Natural killer cell (primary cell): ENCODE results near the gene NRP1. TPM values are rescaled to one million over a fixed set of nuclear protein-coding genes. Genes with fewer than 3 reads are reported as not detected.

Source experiments
- ATAC-seq, 3 donors: fragments of 150-1000 bp in 2 of 3; fragments of 200-7000 bp in 1 of 3; cut with Tn5 transposase; 1 replicate in 1 of 3; 2 replicates in 2 of 3; pipeline ENCODE4 v1.10.0; 2021; ENCODE audit warnings: mild to moderate bottlenecking in 2 of 3, moderate library complexity in 2 of 3
- DNase-seq, 2 donors: peaks; one replicate each; pipeline versions ENCODE4 v3.0.0 to v3.0.0-alpha.2; 2013 to 2021; ENCODE audit warnings: mixed read lengths in 1 of 2
- H3K27ac ChIP-seq: one replicate; pipeline ENCODE4 v1.5.1; 2013; ENCODE audit warnings: mild to moderate bottlenecking, low read length
- H3K27me3 ChIP-seq: one replicate; pipeline ENCODE4 v1.6.1; 2013; ENCODE audit warnings: low read length; ENCODE audit not compliant: control insufficient read depth, insufficient read depth
- H3K36me3 ChIP-seq: one replicate; pipeline ENCODE4 v1.6.1; 2013; ENCODE audit warnings: low read length; ENCODE audit not compliant: control insufficient read depth, insufficient read depth
- H3K4me1 ChIP-seq: one replicate; pipeline ENCODE4 v1.6.1; 2013; ENCODE audit warnings: low read length; ENCODE audit not compliant: control insufficient read depth, insufficient read depth
- H3K4me3 ChIP-seq: one replicate; pipeline ENCODE4 v1.5.1; 2013; ENCODE audit warnings: low read length
- H3K9me3 ChIP-seq: one replicate; pipeline ENCODE4 v1.6.1; 2013; ENCODE audit warnings: low read length; ENCODE audit not compliant: control insufficient read depth, insufficient read depth
- H3K27ac Mint-ChIP-seq, 2 donors: one replicate each; pipeline ENCODE4 v1.8.0; 2022; ENCODE audit warnings: mild to moderate bottlenecking in 2 of 2, mixed read lengths in 2 of 2, moderate library complexity in 1 of 2
- H3K27me3 Mint-ChIP-seq, 2 donors: one replicate each; pipeline ENCODE4 v1.8.0; 2022; ENCODE audit warnings: low read depth in 2 of 2, mixed read lengths in 2 of 2
- H3K36me3 Mint-ChIP-seq: one replicate; pipeline ENCODE4 v1.8.0; 2022; ENCODE audit warnings: mixed read lengths
- H3K4me1 Mint-ChIP-seq, 2 donors: one replicate each; pipeline ENCODE4 v1.8.0; 2022; ENCODE audit warnings: mixed read lengths in 2 of 2
- H3K4me3 Mint-ChIP-seq: one replicate; pipeline ENCODE4 v1.8.0; 2022; ENCODE audit warnings: mild to moderate bottlenecking, moderate library complexity, mixed read lengths
- H3K9me3 Mint-ChIP-seq, 2 donors: one replicate each; pipeline ENCODE4 v1.8.0; 2022; ENCODE audit warnings: mixed read lengths in 2 of 2
- CTCF ChIP-seq: fragments of 200-600 bp; IDR thresholded peaks from one replicate; pipeline ENCODE4 v1.8.0; 2022; ENCODE audit warnings: antibody characterized with exemption
- WGBS: methylation state at CpG from one replicate; pipeline ENCODE4 v1.1.7; 2013; ENCODE audit warnings: missing lambda C conversion rate; ENCODE audit not compliant: insufficient coverage; 5-methylcytosine and 5-hydroxymethylcytosine counted together
- intact Hi-C: fragments of 100-400 bp; cut with micrococcal nuclease; formaldehyde crosslinking; loops from one replicate; pipeline ENCODE4 v1.14.2; 2022
- total RNA-seq, 4 donors: library from RNA; stranded (reverse); fragments of 120-200 nt in 1 of 4; gene quantifications; one replicate each; pipeline versions ENCODE4 v1.2.3 to v1.2.4, GENCODE V29; 2013 to 2022

The NRP1 gene
- total RNA-seq, 3 donors from 2014 or later (not counting 1 experiment from before 2014, with no cell fraction given): 0.16 to 1.5 TPM; not detected in 1

- Histone ChIP-seq H3K27me3 (no peaks in the 10 kb centered on the region), H3K4me3 (no peak overlapping the region), H3K4me1 (no peaks in the 10 kb centered on the region), H3K27ac (no peak overlapping the region), H3K9me3 (no peaks in the 10 kb centered on the region), H3K36me3 (no peaks in the 10 kb centered on the region)
- Mint-ChIP-seq H3K4me3 (no peak overlapping the region), H3K4me1 (no peaks in the 10 kb centered on the region), H3K27me3 (peaks cover 7 to 16% of the 10 kb centered on the region in 2 donors), H3K9me3 (no peaks in the 10 kb centered on the region), H3K27ac (no peak overlapping the region), H3K36me3 (no peaks in the 10 kb centered on the region)
- 82% methylated on average over 7 of the region's 8 CpGs for WGBS
- no peak for DNase-seq
- intact Hi-C loops: loop anchor here (10.0 kb wide), 1 partner anchor 139 kb away; the partner anchor contains the start of gene NRP1
- TF ChIP-seq CTCF: no peak
- no peak for ATAC-seq
Measured at GRCh38 chr10:33195608-33196376, 138.7 kb downstream of the NRP1 start.

- Histone ChIP-seq H3K27me3 (no peaks in the 10 kb centered on the region), H3K27ac (no peak overlapping the region), H3K36me3 (no peaks in the 10 kb centered on the region), H3K4me3 (no peak overlapping the region), H3K4me1 (no peaks in the 10 kb centered on the region), H3K9me3 (no peaks in the 10 kb centered on the region)
- Mint-ChIP-seq H3K9me3 (no peaks in the 10 kb centered on the region), H3K27ac (no peak overlapping the region), H3K36me3 (no peaks in the 10 kb centered on the region), H3K4me1 (no peaks in the 10 kb centered on the region), H3K4me3 (no peak overlapping the region), H3K27me3 (peaks cover 16 to 30% of the 10 kb centered on the region in 2 donors)
- DNase-seq (no peak), ATAC-seq (no peak)
- no peak for TF ChIP-seq CTCF
- WGBS: 81% methylated on average over 5 of the region's 6 CpGs
- intact Hi-C loops: loop anchor here (1.0 to 10.0 kb wide), 2 partner anchors 141 to 1444 kb away; partner anchors contain the start of gene NRP1
Measured at GRCh38 chr10:33193701-33194521, 140.6 kb downstream of the NRP1 start.

- Histone ChIP-seq H3K27ac (no peak overlapping the region), H3K27me3 (no peaks in the 10 kb centered on the region), H3K4me3 (no peak overlapping the region), H3K9me3 (no peaks in the 10 kb centered on the region), H3K4me1 (no peaks in the 10 kb centered on the region), H3K36me3 (no peaks in the 10 kb centered on the region)
- Mint-ChIP-seq H3K4me3 (no peak overlapping the region), H3K4me1 (no peaks in the 10 kb centered on the region), H3K36me3 (no peaks in the 10 kb centered on the region), H3K27me3 (peaks cover 17 to 30% of the 10 kb centered on the region in 2 donors), H3K27ac (no peak overlapping the region), H3K9me3 (no peaks in the 10 kb centered on the region)
- intact Hi-C loops: loop anchor here (1.0 to 10.0 kb wide), 2 partner anchors 142 to 1445 kb away; partner anchors contain the start of gene NRP1
- TF ChIP-seq CTCF: peak; percentile 65
- 21% methylated on average over 11 of the region's 12 CpGs for WGBS
- DNase-seq: peak; percentile 44 to 82
- ATAC-seq: peak; percentile 64 to 93 (median 88)
Measured at GRCh38 chr10:33193057-33193700, 141.3 kb downstream of the NRP1 start.
